ENCODE data around the gene TRAPPC3L.

TRAPPC3L gene

DNA sequence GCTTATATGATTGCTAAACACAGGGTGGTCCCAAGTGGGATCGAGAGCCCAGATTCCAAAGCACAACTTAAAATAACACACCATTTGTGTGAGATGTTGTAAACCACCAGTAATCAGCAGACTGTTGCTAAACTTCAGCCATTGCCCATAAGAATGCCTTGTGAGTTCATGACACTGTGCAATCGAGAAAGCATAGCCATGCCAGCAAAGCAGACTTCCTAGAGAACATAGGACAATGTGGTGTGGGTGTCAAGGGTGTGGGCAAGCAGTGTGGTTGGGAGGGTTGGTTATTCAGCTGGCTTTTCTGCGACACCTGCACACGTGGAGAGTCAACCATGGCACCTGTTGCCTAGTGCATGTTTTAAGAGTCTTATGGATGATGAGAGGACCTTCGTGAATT lies 100.4 kb downstream of the TRAPPC3L start:
- Histone ChIP-seq H3K9me3 (ENCODE audit: control insufficient read depth, insufficient read depth, low read length) (no peaks in the 10 kb centered on the region), H3K9ac (ENCODE audit: low read depth, low read length) (no peak overlapping the region), H3K4me1 (ENCODE audit: control insufficient read depth, insufficient read depth, low read length) (peaks cover 4% of the 10 kb centered on the region), H3K27me3 (ENCODE audit: control insufficient read depth, insufficient read depth, low read length) (no peaks in the 10 kb centered on the region), H3K36me3 (ENCODE audit: control insufficient read depth, insufficient read depth, low read length) (no peaks in the 10 kb centered on the region), H3K4me3 (ENCODE audit: low read depth, low read length) (no peak overlapping the region)

Data from iPS-15b (cell line).